ENCODE data around the gene TMEM270.
"Not testable (repeated sequence)": the region's sequence is repeated elsewhere in the genome, so short reads cannot be mapped to it uniquely, and the experiment has no call there.

The TMEM270 gene

DNA sequence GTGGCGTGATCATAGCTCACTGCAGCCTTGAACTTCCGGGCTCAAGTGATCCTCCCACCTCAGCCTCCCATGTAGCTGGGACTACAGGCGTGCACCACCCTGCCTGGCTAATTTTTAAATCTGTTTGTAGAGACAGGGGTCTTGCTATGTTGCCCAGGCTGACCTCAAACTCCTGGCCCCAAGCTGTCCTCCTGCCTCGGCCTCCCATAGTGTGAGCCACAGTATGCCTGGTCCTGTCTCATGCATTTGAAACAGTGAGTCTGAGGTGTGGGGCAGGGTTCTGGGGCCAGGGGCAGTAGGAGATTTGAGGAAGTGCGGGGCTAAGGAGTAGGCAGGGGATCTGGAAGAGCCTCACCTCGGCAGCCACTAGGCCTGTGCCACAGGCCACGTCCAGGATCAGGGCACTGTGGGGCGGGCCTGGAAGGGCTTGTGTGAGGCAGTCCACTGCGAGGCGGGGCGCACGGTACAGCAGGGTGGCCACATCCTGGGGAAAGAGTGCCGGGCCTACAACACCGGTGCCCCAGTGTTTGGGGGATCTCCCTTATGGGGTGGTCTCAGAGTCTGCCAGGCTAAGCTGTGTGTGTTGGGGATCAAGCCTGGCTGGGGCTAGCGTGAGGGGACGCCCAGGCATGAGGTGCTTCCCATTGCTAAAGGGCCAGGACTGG is 20.1 kb upstream of the TMEM270 start:
- TF ChIP-seq, protein P1, sequence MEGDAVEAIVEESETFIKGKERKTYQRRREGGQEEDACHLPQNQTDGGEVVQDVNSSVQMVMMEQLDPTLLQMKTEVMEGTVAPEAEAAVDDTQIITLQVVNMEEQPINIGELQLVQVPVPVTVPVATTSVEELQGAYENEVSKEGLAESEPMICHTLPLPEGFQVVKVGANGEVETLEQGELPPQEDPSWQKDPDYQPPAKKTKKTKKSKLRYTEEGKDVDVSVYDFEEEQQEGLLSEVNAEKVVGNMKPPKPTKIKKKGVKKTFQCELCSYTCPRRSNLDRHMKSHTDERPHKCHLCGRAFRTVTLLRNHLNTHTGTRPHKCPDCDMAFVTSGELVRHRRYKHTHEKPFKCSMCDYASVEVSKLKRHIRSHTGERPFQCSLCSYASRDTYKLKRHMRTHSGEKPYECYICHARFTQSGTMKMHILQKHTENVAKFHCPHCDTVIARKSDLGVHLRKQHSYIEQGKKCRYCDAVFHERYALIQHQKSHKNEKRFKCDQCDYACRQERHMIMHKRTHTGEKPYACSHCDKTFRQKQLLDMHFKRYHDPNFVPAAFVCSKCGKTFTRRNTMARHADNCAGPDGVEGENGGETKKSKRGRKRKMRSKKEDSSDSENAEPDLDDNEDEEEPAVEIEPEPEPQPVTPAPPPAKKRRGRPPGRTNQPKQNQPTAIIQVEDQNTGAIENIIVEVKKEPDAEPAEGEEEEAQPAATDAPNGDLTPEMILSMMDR (IDR thresholded peaks at IDR 0.05; ENCODE audit: extremely low read depth, missing control alignments) = no peak

DNA sequence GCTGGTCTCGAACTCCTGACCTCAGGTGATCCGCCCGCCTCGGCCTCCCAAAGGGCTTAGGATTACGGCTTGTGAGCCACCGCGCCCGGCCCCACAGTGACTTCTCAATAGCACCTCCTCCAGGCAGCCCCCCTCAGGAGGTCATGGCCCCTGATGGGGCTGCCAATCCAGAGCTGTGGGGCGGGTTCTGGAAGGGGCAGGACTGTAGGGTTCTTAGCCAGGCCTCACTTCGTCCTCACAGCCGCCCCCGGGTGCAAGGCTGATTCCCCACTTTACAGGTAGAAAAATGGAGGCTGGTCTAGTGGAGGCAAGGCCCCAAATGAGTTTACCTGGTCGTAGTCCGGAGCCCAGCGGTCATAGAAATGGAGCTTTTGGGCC is 19.3 kb upstream of the TMEM270 start:
- TF ChIP-seq, protein P1 (IDR thresholded peaks at IDR 0.05; ENCODE audit: extremely low read depth, missing control alignments) = no peak

More for the DNA sequence above, 20.1 kb upstream of the TMEM270 start:
- DNase-seq (ENCODE audit: low spot score) = no peak

DNA sequence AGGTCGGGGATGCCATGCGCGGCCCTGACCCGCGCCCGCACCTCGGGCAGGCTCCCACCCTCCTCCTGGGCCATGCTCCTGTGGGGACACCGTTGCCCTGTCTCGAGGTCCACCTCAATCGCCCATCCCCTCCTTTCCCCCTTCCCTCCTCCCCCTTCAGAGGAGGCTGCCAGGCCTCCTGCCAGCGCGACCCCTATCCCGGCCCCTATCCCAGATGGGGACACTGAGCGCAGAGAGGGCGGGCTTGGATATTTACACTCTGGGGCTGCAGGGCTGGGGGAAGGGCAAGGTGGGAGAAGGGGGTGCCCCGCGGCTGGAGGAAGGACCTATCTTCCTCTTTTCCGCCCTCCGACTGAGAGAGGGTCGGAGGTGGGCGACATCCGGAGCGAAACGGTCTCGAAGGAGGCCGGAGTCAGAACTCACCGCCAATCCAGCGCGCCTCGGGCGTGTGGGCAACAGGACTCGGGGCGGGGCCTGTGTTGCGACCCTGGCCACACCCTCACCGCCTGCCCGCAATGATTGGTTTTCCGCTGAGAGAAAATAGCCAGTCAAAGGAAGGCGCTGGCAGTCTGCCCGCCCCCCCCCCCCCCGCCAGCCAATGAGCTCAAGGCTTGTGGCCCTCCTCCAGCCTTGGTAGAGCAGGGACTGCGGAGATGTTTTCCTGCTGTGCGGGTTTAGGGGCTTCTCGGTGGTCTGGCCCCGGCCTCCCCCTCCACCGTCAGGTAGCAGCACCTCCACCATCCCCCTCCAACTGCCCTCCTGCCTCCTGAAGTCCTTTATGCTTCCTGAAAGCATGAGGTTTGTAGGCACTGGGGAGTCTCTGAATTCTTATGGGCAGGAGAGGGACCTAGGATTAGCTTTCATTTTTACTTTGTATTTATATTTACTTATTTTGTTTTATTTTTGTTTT is 18.6 kb upstream of the TMEM270 start, which contains the start of gene METTL27:
TSS of gene METTL27 (minus strand) at position 450 of the 910 bp plus-strand sequence. CDS start at position 74, 376 bp downstream.
- TF ChIP-seq, protein P1 (IDR thresholded peaks at IDR 0.05; ENCODE audit: extremely low read depth, missing control alignments) = no peak

More for the DNA sequence above, 19.3 kb upstream of the TMEM270 start:
- no peak for DNase-seq (ENCODE audit: low spot score)

DNA sequence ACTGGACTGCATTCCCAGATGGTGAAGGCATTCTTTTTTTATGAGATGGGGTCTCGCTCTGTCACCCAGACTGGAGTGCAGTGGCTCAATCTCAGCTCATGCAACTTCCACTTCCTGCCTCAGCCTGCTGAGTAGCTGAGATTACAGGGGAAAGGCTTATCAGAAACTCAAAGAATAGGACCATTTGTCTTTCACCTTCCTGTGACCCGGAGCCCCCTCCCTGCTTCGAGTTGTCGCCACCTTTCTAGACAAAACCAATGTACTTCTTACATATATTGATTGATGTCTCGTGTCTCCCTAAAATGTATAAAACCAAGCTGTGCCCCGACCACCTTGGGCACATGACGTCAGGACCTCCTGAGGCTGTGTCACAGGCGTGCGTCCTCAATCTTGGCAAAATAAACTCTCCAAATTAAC is 16.8 kb upstream of the TMEM270 start:
- DNase-seq (ENCODE audit: low spot score) = no peak
- TF ChIP-seq, protein P1 (IDR thresholded peaks at IDR 0.05; ENCODE audit: extremely low read depth, missing control alignments) = no peak

More for the DNA sequence above, 18.6 kb upstream of the TMEM270 start, which contains the start of gene METTL27:
- peak; percentile 98 for DNase-seq (ENCODE audit: low spot score)

DNA sequence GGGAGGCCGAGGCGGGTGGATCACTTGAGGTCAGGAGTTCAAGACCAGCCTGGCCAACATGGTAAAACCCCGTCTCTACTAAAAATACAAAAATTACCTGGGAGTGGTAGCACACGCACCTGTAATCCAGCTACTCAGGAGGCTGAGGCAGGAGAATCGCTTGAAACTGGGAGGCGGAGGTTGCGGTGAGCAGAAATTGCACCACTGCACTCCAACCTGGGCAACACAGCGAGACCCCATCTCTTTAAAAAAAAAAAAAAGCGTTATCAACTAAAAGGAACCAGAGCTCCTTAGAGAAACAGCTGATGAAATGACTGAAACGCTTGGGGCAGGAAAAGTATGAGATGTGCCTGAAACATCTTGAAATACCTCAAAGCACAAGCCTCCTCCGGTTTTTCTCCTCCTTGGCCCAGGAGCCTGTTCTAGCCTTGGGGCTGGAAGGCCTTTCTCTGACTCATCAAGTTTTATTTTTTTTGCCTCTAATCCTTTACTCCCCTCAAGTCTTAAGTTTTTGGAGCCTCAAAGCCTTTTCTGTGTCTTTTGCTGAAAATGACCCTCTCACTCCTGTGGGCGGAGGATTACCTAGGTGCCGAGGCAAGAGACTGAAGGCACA is 16.0 kb upstream of the TMEM270 start:
- DNase-seq (ENCODE audit: low spot score) = no peak
- TF ChIP-seq, protein P1 (IDR thresholded peaks at IDR 0.05; ENCODE audit: extremely low read depth, missing control alignments) = no peak

DNA sequence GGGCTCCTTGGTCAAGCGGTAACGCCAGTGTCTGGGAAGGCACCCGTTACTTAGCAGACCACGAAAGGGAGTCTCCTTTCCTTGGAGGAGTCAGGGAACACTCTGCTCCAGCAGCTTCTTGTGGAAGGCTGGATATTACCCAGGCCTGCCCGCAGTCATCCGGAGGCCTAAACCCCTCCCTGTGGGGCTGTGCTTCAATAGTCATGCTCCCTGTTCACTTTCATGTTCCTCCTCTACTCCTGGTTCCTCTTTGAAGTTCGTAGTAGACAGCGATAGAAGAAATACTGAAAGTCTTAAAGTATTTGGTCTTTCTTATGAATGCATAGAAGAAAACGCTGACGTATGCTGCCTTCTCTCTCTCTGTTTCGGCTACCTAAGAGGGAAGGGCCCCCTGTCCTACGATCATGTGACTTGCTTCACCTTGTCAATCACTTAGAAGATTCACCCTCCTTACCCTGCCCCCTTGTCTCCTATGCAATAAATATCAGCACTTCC is 15.2 kb upstream of the TMEM270 start:
- DNase-seq (ENCODE audit: low spot score) = not testable (repeated sequence)

DNA sequence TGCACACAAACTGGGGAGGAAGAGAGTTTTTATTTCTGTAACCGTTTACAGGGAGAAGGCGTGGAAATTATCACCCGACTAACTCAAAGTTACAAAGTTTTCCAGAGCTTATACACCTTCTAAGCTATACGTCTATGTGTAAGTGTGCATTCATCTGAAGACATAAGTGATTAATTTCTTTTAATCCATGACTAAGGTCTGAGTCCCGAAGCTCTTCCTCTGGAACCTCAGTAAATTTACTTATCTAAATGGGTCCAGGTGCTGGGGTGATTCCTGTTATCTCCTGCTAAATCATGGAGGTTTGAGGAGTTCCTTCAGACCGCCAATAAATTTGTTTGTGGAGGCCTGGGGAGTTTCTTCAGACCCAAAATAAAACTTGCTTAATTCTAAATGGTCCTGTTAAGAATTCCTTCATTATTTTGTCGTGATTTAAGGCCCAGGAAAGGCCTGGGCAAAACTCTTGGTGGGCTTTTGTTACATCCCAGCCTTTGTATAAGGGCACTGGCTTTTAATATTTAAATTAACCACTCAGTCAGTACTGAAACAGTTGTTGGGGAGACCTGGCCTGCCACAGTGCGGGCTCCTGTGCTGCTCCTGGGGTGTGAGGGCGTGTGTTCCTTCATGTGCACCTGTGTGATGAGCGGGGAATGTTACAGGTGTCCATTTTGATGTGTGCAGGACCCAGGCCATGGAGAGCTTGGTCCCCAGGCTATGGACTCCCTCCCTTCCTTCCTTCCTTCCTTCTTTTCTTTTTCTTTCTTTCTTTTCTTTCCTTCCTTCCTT is 12.8 kb upstream of the TMEM270 start:
- DNase-seq (ENCODE audit: low spot score) = no peak
- TF ChIP-seq, protein P1 (IDR thresholded peaks at IDR 0.05; ENCODE audit: extremely low read depth, missing control alignments) = no peak
